Measurements from ENCODE around the gene FOXP2.

Gene FOXP2

DNA sequence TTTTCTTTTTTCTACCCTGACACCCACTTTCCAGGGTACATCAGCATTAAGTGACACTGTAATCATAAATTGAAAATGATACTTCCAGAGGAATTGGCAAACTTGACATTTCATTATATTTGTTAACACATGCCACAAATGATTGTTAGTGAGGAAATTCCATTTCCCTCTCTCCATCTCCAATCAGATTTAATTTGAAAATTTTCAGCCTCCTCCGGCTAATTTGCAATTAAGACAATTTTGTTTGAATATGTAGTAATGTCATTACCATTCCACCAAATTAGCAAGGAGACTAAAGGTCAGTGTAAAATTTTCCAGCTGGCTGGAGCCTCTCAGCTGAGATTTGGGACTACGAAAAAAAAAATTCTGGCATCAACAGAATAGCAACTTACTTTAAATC lies 242.7 kb downstream of the FOXP2 start:
- no peak overlapping the region for H3K4me2 ChIP-seq (ENCODE audit: low read length)
- no peak overlapping the region for H3K9ac ChIP-seq (ENCODE audit: low read length)
- H3K9me2 ChIP-seq (ENCODE audit: low read depth, low read length): no peaks in the 10 kb centered on the region
- H3K9me3 ChIP-seq (ENCODE audit: low read length): no peaks in the 10 kb centered on the region
- no peak overlapping the region for H3K4me3 ChIP-seq (ENCODE audit: low read depth, low read length, poor library complexity, severe bottlenecking)
- TF ChIP-seq EZH2 (IDR thresholded peaks at IDR 0.05; ENCODE audit: borderline replicate concordance, low read length): no peak
- TF ChIP-seq, protein P1, sequence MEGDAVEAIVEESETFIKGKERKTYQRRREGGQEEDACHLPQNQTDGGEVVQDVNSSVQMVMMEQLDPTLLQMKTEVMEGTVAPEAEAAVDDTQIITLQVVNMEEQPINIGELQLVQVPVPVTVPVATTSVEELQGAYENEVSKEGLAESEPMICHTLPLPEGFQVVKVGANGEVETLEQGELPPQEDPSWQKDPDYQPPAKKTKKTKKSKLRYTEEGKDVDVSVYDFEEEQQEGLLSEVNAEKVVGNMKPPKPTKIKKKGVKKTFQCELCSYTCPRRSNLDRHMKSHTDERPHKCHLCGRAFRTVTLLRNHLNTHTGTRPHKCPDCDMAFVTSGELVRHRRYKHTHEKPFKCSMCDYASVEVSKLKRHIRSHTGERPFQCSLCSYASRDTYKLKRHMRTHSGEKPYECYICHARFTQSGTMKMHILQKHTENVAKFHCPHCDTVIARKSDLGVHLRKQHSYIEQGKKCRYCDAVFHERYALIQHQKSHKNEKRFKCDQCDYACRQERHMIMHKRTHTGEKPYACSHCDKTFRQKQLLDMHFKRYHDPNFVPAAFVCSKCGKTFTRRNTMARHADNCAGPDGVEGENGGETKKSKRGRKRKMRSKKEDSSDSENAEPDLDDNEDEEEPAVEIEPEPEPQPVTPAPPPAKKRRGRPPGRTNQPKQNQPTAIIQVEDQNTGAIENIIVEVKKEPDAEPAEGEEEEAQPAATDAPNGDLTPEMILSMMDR (IDR thresholded peaks at IDR 0.05; ENCODE audit: low read length): no peak
- H2AFZ ChIP-seq (ENCODE audit: low read length): no peak overlapping the region
- H4K20me1 ChIP-seq (ENCODE audit: insufficient read depth, low read length): no peaks in the 10 kb centered on the region
- no peaks in the 10 kb centered on the region for H3K36me3 ChIP-seq (ENCODE audit: insufficient read depth, low read length)
- H3K4me1 ChIP-seq (ENCODE audit: insufficient read depth, low read length, severe bottlenecking): no peaks in the 10 kb centered on the region
- H3F3A ChIP-seq (ENCODE audit: insufficient read depth, low read length): no peaks in the 10 kb centered on the region
- no peaks in the 10 kb centered on the region for H3K27me3 ChIP-seq (ENCODE audit: insufficient read depth, low read length)
- H3K27ac ChIP-seq (ENCODE audit: low read depth, low read length, poor library complexity, severe bottlenecking): no peak overlapping the region
- no peaks in the 10 kb centered on the region for H3K79me2 ChIP-seq (ENCODE audit: insufficient read depth, low read length)

DNA sequence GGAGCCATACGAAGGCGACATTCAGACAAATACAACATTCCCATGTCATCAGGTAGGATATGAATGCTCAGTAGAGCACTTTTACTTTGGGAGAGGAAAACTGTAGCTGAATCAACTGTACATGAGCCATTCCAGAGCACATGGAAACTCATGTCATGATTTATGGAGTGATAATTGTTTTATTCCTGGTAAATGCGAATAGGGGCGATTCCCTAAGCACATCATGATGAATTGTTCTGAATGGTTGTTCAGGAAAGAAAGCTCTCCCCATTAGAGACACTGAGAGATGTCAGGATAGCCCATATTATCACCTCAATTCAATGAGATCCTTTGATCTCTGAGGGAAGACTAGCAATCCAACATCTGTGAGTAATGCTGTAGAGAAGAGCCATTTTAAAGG lies 243.6 kb downstream of the FOXP2 start:
- H3K27ac ChIP-seq (ENCODE audit: low read depth, low read length, poor library complexity, severe bottlenecking): no peak overlapping the region
- H3K9me3 ChIP-seq (ENCODE audit: low read length): no peaks in the 10 kb centered on the region
- no peaks in the 10 kb centered on the region for H3K79me2 ChIP-seq (ENCODE audit: insufficient read depth, low read length)
- no peaks in the 10 kb centered on the region for H3K27me3 ChIP-seq (ENCODE audit: insufficient read depth, low read length)
- TF ChIP-seq, protein P1 (IDR thresholded peaks at IDR 0.05; ENCODE audit: low read length): no peak
- no peak for TF ChIP-seq EZH2 (IDR thresholded peaks at IDR 0.05; ENCODE audit: borderline replicate concordance, low read length)
- no peaks in the 10 kb centered on the region for H3K36me3 ChIP-seq (ENCODE audit: insufficient read depth, low read length)
- H2AFZ ChIP-seq (ENCODE audit: low read length): no peak overlapping the region
- no peak overlapping the region for H3K4me3 ChIP-seq (ENCODE audit: low read depth, low read length, poor library complexity, severe bottlenecking)
- no peak overlapping the region for H3K9ac ChIP-seq (ENCODE audit: low read length)
- H4K20me1 ChIP-seq (ENCODE audit: insufficient read depth, low read length): no peaks in the 10 kb centered on the region
- no peak overlapping the region for H3K4me2 ChIP-seq (ENCODE audit: low read length)
- H3K4me1 ChIP-seq (ENCODE audit: insufficient read depth, low read length, severe bottlenecking): no peaks in the 10 kb centered on the region
- no peaks in the 10 kb centered on the region for H3F3A ChIP-seq (ENCODE audit: insufficient read depth, low read length)
- H3K9me2 ChIP-seq (ENCODE audit: low read depth, low read length): no peaks in the 10 kb centered on the region

DNA sequence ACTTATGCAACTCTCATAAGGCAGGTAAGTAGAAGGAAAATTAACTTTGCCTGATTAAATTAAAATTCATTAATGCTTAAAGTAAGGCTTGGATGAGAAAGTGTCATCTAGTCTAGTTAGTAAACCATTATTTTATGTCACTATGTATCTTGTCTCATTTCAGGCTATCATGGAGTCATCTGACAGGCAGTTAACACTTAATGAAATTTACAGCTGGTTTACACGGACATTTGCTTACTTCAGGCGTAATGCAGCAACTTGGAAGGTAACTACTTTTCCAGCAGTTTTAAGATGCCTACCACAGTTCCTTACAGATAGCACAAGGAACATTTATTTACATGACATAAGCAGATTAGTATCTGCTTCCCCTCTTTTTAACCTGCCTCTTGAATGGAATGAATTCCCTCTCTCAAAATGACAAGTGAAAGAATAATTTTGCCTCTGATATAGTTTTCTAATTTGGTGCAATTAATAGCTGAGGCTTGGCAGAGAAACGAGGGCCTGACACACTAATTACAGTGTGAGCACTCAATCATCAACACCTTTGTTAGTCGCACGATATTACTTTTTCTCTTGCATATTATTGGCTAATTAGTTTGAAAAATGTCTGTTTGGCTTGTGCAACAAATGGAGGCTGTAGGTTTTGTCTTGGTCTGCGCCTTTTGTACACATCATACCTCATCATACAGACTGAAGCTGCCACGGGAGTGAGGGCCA lies 245.0 kb downstream of the FOXP2 start:
- Histone ChIP-seq H3K27me3 (ENCODE audit: insufficient read depth, low read length) (no peaks in the 10 kb centered on the region), H3K27ac (ENCODE audit: low read depth, low read length, poor library complexity, severe bottlenecking) (no peak overlapping the region), H3K4me2 (ENCODE audit: low read length) (no peak overlapping the region), H4K20me1 (ENCODE audit: insufficient read depth, low read length) (no peaks in the 10 kb centered on the region), H3K9me3 (ENCODE audit: low read length) (no peaks in the 10 kb centered on the region), H3K9me2 (ENCODE audit: low read depth, low read length) (no peaks in the 10 kb centered on the region), H3K9ac (ENCODE audit: low read length) (no peak overlapping the region), H3K36me3 (ENCODE audit: insufficient read depth, low read length) (no peaks in the 10 kb centered on the region), H3F3A (ENCODE audit: insufficient read depth, low read length) (no peaks in the 10 kb centered on the region), H3K79me2 (ENCODE audit: insufficient read depth, low read length) (no peaks in the 10 kb centered on the region), H2AFZ (ENCODE audit: low read length) (no peak overlapping the region), H3K4me1 (ENCODE audit: insufficient read depth, low read length, severe bottlenecking) (no peaks in the 10 kb centered on the region), H3K4me3 (ENCODE audit: low read depth, low read length, poor library complexity, severe bottlenecking) (no peak overlapping the region)
- TF ChIP-seq, protein P1 (IDR thresholded peaks at IDR 0.05; ENCODE audit: low read length): no peak
- TF ChIP-seq EZH2 (IDR thresholded peaks at IDR 0.05; ENCODE audit: borderline replicate concordance, low read length): no peak
